Esophagus muscularis mucosa (tissue), 4 donors: ENCODE data around the gene IQCK. TPM values are rescaled to one million over a fixed set of nuclear protein-coding genes. Genes with fewer than 3 reads are reported as not detected.

Experiments
- DNase-seq: peaks from one replicate; pipeline ENCODE4 v3.0.0-alpha.2; 2017; ENCODE audit errors: extremely low spot score
- H3K27ac ChIP-seq, 4 donors: fragments of 200-600 bp; sonication (generic); replicated peaks in 1 of 4; 1 replicate in 3 of 4; 2 replicates in 1 of 4; pipeline ENCODE4 v1.5.1; 2016 to 2019; ENCODE audit warnings: mild to moderate bottlenecking in 1 of 4
- H3K27me3 ChIP-seq, 4 donors: fragments of 200-600 bp; sonication (generic); one replicate each; pipeline versions ENCODE4 v1.5.1 to v1.6.0; 2016 to 2019
- H3K36me3 ChIP-seq, 4 donors: fragments of 200-600 bp; sonication (generic); one replicate each; pipeline ENCODE4 v1.5.1; 2016 to 2019
- H3K4me1 ChIP-seq, 4 donors: fragments of 200-600 bp; sonication (generic); one replicate each; pipeline ENCODE4 v1.5.1; 2016 to 2019
- H3K4me3 ChIP-seq, 4 donors: fragments of 200-600 bp; sonication (generic); 1 replicate in 2 of 4; 2 replicates in 2 of 4; pipeline ENCODE4 v1.5.1; 2016 to 2019; ENCODE audit warnings: mild to moderate bottlenecking in 4 of 4, moderate library complexity in 1 of 4
- H3K9me3 ChIP-seq, 4 donors: fragments of 200-600 bp; sonication (generic); 1 replicate in 3 of 4; 2 replicates in 1 of 4; pipeline ENCODE4 v1.5.1; 2016 to 2019
- EP300 ChIP-seq: sonication (generic); formaldehyde crosslinking; IDR thresholded peaks from one replicate; pipeline ENCODE4 v1.6.1; 2017; ENCODE audit warnings: antibody characterized with exemption
- POLR2A ChIP-seq: fragments of 450-650 bp; IDR thresholded peaks from one replicate; pipeline ENCODE4 v1.6.1; 2017; ENCODE audit warnings: antibody characterized with exemption, moderate library complexity, mild to moderate bottlenecking, low read depth
- POLR2AphosphoS5 ChIP-seq, 2 donors: sonication (generic); formaldehyde crosslinking; IDR thresholded peaks; one replicate each; pipeline ENCODE4 v1.6.1; 2017; ENCODE audit warnings: antibody characterized with exemption in 2 of 2
- WGBS: methylation state at CpG from one replicate; pipeline ENCODE4 v1.1.5; 2018; 5-methylcytosine and 5-hydroxymethylcytosine counted together
- intact Hi-C: fragments of 100-400 bp; cut with DNase I; formaldehyde crosslinking; loops from one replicate; pipeline ENCODE4 v1.15.1; 2023
- total RNA-seq, 4 donors: library from RNA; depleted of rRNA; stranded (reverse); fragments of >200 nt; gene quantifications; one replicate each; pipeline versions ENCODE4 v1.1.0 to v1.2.1, GENCODE V29; 2016
- TF ChIP-seq, protein P1 (sequence below), 3 experiments: fragments of 200-600 bp in 2 of 3; fragments of 450-650 bp in 1 of 3; sonication (generic) in 2 of 3; IDR thresholded peaks; one replicate each; pipeline ENCODE4 v1.5.1; 2017 to 2019; ENCODE audit warnings: antibody characterized with exemption in 3 of 3, mild to moderate bottlenecking in 2 of 3, moderate library complexity in 1 of 3

Gene IQCK
- total RNA-seq, 4 donors from 2014 or later: 7.4 to 10.4 (median 8.6) TPM

- TF ChIP-seq POLR2A (no peak), POLR2AphosphoS5 (IDR thresholded peaks at IDR 0.05) (no peak), EP300 (no peak)
- TF ChIP-seq, protein P1, sequence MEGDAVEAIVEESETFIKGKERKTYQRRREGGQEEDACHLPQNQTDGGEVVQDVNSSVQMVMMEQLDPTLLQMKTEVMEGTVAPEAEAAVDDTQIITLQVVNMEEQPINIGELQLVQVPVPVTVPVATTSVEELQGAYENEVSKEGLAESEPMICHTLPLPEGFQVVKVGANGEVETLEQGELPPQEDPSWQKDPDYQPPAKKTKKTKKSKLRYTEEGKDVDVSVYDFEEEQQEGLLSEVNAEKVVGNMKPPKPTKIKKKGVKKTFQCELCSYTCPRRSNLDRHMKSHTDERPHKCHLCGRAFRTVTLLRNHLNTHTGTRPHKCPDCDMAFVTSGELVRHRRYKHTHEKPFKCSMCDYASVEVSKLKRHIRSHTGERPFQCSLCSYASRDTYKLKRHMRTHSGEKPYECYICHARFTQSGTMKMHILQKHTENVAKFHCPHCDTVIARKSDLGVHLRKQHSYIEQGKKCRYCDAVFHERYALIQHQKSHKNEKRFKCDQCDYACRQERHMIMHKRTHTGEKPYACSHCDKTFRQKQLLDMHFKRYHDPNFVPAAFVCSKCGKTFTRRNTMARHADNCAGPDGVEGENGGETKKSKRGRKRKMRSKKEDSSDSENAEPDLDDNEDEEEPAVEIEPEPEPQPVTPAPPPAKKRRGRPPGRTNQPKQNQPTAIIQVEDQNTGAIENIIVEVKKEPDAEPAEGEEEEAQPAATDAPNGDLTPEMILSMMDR (IDR thresholded peaks at IDR 0.05): no peak
- no peak overlapping the region for H3K4me3 ChIP-seq
- 93% methylated on average over 13 of the region's 13 CpGs for WGBS
- H3K27me3 ChIP-seq: no peaks in the 10 kb centered on the region
- no peak overlapping the region for H3K27ac ChIP-seq
- intact Hi-C loops: no loop called here
- no peak for DNase-seq
- no peaks in the 10 kb centered on the region for H3K9me3 ChIP-seq
- peaks cover 0 to 13% (median 8%) of the 10 kb centered on the region in 4 donors for H3K4me1 ChIP-seq
- H3K36me3 ChIP-seq: no peaks in the 10 kb centered on the region
Measured at GRCh38 chr16:19767497-19767896, 49.4 kb downstream of the IQCK start.

- peaks cover 0 to 13% (median 8%) of the 10 kb centered on the region in 4 donors for H3K4me1 ChIP-seq
- H3K4me3 ChIP-seq: no peak overlapping the region
- 92% methylated on average over 4 of the region's 4 CpGs for WGBS
- no peaks in the 10 kb centered on the region for H3K27me3 ChIP-seq
- H3K36me3 ChIP-seq: no peaks in the 10 kb centered on the region
- no peak overlapping the region for H3K27ac ChIP-seq
- DNase-seq: no peak
- intact Hi-C loops: no loop called here
- TF ChIP-seq, protein P1 (IDR thresholded peaks at IDR 0.05): no peak
- no peak for TF ChIP-seq EP300
- no peak for TF ChIP-seq POLR2A
- TF ChIP-seq POLR2AphosphoS5 (IDR thresholded peaks at IDR 0.05): no peak
- H3K9me3 ChIP-seq: no peaks in the 10 kb centered on the region
Measured at GRCh38 chr16:19769239-19769638, 51.2 kb downstream of the IQCK start.

DNA sequence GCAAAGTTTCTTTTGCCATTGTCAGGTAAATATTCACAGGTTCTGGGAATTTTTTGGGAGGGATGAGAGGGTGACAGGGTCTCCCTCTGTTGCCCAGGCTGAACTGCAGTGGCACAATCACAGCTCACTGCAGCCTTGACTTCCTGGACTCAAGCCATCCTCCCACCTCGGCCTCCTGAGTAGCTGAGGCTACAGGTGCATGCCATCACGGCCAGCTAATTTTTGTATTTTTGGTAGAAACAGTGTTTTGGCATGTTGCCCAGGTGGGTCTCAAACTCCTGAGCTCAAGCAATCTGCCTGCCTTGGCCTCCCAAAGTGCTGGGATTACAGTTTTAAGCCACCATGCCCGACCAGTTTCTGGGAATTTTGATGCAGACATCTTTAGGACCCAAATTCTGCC lies 53.0 kb downstream of the IQCK start:
- whole genome bisulfite sequencing: 67% methylated on average over 3 of the region's 3 CpGs

DNA sequence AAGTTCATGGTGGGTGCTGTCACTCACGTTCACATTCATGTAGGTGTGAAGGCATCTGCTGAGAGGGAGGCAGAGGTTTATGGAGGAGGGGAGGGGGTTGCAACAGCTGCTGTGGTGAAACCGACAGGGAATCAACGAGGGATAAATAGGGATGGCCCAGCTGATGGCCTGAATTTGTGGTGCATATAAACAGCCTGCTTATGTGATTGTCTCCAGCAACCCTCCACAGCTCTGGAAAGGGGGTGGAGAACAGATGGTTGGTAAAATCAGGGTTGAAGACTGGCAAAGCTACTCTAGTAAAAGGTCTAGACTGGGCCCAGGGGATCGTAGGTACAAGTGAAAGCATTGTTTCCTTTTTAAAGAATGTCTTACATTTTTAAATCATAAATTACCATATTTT lies 53.7 kb downstream of the IQCK start:
- Histone ChIP-seq H3K9me3 (no peaks in the 10 kb centered on the region), H3K4me3 (no peak overlapping the region), H3K4me1 (peaks cover 0 to 1% (median under 1%) of the 10 kb centered on the region in 4 donors), H3K36me3 (no peaks in the 10 kb centered on the region), H3K27me3 (no peaks in the 10 kb centered on the region), H3K27ac (no peak overlapping the region)
- WGBS: 63% methylated on average over 4 of the region's 4 CpGs
- intact Hi-C loops: no loop called here
- TF ChIP-seq POLR2AphosphoS5 (IDR thresholded peaks at IDR 0.05) (no peak), EP300 (no peak), POLR2A (no peak)
- TF ChIP-seq, protein P1 (IDR thresholded peaks at IDR 0.05): no peak
- DNase-seq: no peak

More for the DNA sequence above, 53.0 kb downstream of the IQCK start:
- Histone ChIP-seq H3K27me3 (no peaks in the 10 kb centered on the region), H3K4me3 (no peak overlapping the region), H3K27ac (no peak overlapping the region), H3K36me3 (no peaks in the 10 kb centered on the region), H3K9me3 (no peaks in the 10 kb centered on the region), H3K4me1 (peaks cover 0 to 9% (median 7%) of the 10 kb centered on the region in 4 donors)
- intact Hi-C loops: no loop called here
- DNase-seq: no peak
- TF ChIP-seq, protein P1 (IDR thresholded peaks at IDR 0.05): no peak
- TF ChIP-seq POLR2AphosphoS5 (IDR thresholded peaks at IDR 0.05) (no peak), EP300 (no peak), POLR2A (no peak)

DNA sequence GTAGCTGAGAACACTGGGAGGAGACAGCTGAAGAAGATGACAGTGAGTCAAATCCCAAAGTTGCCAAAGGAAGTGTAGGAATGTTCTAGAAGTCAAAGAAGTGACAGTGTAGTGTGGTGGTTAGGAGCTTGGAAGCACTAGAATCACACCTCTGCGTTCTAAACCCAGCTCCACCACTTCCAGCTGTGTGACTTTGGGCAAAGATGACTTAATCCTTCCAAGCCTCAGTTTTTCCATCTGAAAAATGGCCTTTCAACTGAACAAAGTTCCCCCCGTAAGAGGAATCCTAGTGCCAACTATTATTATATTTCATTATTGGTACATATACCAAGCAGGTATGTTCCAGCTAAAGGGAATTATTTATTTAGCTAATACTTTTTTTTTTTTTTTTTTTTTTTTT lies 56.0 kb downstream of the IQCK start:
- H3K4me1 ChIP-seq: no peaks in the 10 kb centered on the region
- H3K27me3 ChIP-seq: no peaks in the 10 kb centered on the region
- H3K9me3 ChIP-seq: no peaks in the 10 kb centered on the region
- 71% methylated on average over 2 of the region's 2 CpGs for WGBS
- H3K36me3 ChIP-seq: no peaks in the 10 kb centered on the region
- no peak overlapping the region for H3K27ac ChIP-seq
- DNase-seq: no peak
- intact Hi-C loops: no loop called here
- TF ChIP-seq POLR2A (no peak), EP300 (no peak), POLR2AphosphoS5 (IDR thresholded peaks at IDR 0.05) (no peak)
- TF ChIP-seq, protein P1 (IDR thresholded peaks at IDR 0.05): no peak
- H3K4me3 ChIP-seq: no peak overlapping the region
